K562 (cell line): Measurements from ENCODE around the gene LRRC47. TPM values are rescaled to one million over a fixed set of nuclear protein-coding genes. Genes with fewer than 3 reads are reported as not detected.

ENCODE experiments used
- ARID1B ChIP-seq: fragments of 450-650 bp; IDR thresholded peaks from 2 replicates; pipeline ENCODE4 v1.6.1; 2016; ENCODE audit warnings: antibody characterized with exemption, mild to moderate bottlenecking, inconsistent platforms
- CBX2 ChIP-seq: fragments of 200-600 bp; sonication (generic); IDR thresholded peaks from one replicate; pipeline ENCODE4 v1.6.1; 2012; ENCODE audit warnings: mild to moderate bottlenecking, low read length, inconsistent platforms; ENCODE audit not compliant: insufficient read depth, poor library complexity, severe bottlenecking
- CXXC5 ChIP-seq: fragments of 250-450 bp; sonication (Bioruptor Pico); IDR thresholded peaks from 2 replicates; pipeline ENCODE4 v1.8.0; 2022; ENCODE audit warnings: inconsistent platforms, mild to moderate bottlenecking, moderate library complexity
- EP300 ChIP-seq: IDR thresholded peaks from 2 replicates; pipeline ENCODE4 v1.6.1; 2012; ENCODE audit warnings: low read length, improper control_type of control experiment
- HDAC1 ChIP-seq, 2 experiments: fragments of 450-650 bp; IDR thresholded peaks; 2 replicates each; pipeline ENCODE4 v1.6.1; 2016 to 2017; ENCODE audit warnings: inconsistent platforms in 1 of 2, mild to moderate bottlenecking in 1 of 2, moderate library complexity in 1 of 2
- KDM1A ChIP-seq, 2 experiments: fragments of 450-650 bp; IDR thresholded peaks; 2 replicates each; pipeline ENCODE4 v1.6.1; 2016; ENCODE audit warnings: mild to moderate bottlenecking in 2 of 2
- KDM2B ChIP-seq: fragments of 250-450 bp; sonication (Bioruptor Pico); IDR thresholded peaks from 2 replicates; pipeline ENCODE4 v1.8.0; 2021; ENCODE audit warnings: mild to moderate bottlenecking, moderate library complexity
- KLF16 ChIP-seq: IDR thresholded peaks from 2 replicates; pipeline ENCODE4 v1.6.1; 2016; ENCODE audit warnings: antibody characterized with exemption
- MAFK ChIP-seq: IDR thresholded peaks from 2 replicates; pipeline ENCODE4 v1.6.1; 2011; ENCODE audit warnings: low read length, improper control_type of control experiment
- MTA3 ChIP-seq: fragments of 450-650 bp; formaldehyde crosslinking; IDR thresholded peaks from 2 replicates; pipeline ENCODE4 v1.6.1; 2017; ENCODE audit warnings: mild to moderate bottlenecking, borderline replicate concordance
- NBN ChIP-seq: fragments of 450-650 bp; IDR thresholded peaks from 2 replicates; pipeline ENCODE4 v1.6.1; 2016; ENCODE audit warnings: low read depth, mild to moderate bottlenecking
- NR0B1 ChIP-seq: fragments of 450-650 bp; IDR thresholded peaks from one replicate; pipeline ENCODE4 v1.6.1; 2018; ENCODE audit warnings: mild to moderate bottlenecking, moderate library complexity; ENCODE audit not compliant: partially characterized antibody
- NRF1 ChIP-seq, 2 experiments: fragments of 450-650 bp; IDR thresholded peaks in 1 of 2; conservative IDR thresholded peaks in 1 of 2; 2 replicates each; pipeline ENCODE4 v1.6.1; 2014; ENCODE audit warnings: mild to moderate bottlenecking in 2 of 2
- PKNOX1 ChIP-seq: fragments of 450-650 bp; IDR thresholded peaks from 2 replicates; pipeline ENCODE4 v1.6.1; 2016
- POLR2B ChIP-seq: fragments of 450-650 bp; IDR thresholded peaks from 2 replicates; pipeline ENCODE4 v1.6.1; 2018; ENCODE audit warnings: low read depth; ENCODE audit not compliant: partially characterized antibody
- SMARCA4 ChIP-seq: fragments of 450-650 bp; IDR thresholded peaks from 2 replicates; pipeline ENCODE4 v1.6.1; 2016
- SRF ChIP-seq, 2 experiments: fragments of 250-450, 450-650 bp in 1 of 2; sonication (Bioruptor Pico) in 1 of 2; sonication (generic) in 1 of 2; formaldehyde crosslinking; IDR thresholded peaks; 2 replicates each; pipeline versions ENCODE4 v1.5.0 to v1.5.1; 2020 to 2022; ENCODE audit warnings: mild to moderate bottlenecking in 1 of 2, missing genetic modification reagents in 1 of 2
- STAT5B ChIP-seq: fragments of 250-450 bp; sonication (Bioruptor Pico); IDR thresholded peaks from 2 replicates; pipeline ENCODE4 v1.8.0; 2021; ENCODE audit warnings: mild to moderate bottlenecking, inconsistent platforms
- THAP12 ChIP-seq: fragments of 250-450 bp; sonication (Bioruptor Pico); IDR thresholded peaks from 2 replicates; pipeline ENCODE4 v1.9.0; 2021; ENCODE audit warnings: mild to moderate bottlenecking, inconsistent platforms
- ZBTB12 ChIP-seq: fragments of 250-450 bp; sonication (Bioruptor Pico); IDR thresholded peaks from 2 replicates; pipeline ENCODE4 v1.4.0; 2020
- ZNF696 ChIP-seq: fragments of 250-450 bp; sonication (Bioruptor Pico); conservative IDR thresholded peaks from 2 replicates; pipeline ENCODE4 v1.4.0; 2020; ENCODE audit warnings: mild to moderate bottlenecking, moderate library complexity
- polyA plus RNA-seq, 8 experiments: library from polyadenylated mRNA; depleted of rRNA in 4 of 8; stranded (reverse) in 5 of 8; unstranded in 3 of 8; fragments of >200 nt; fragmentation: Nextera tagmentation in 2 of 8; fragmentation: Illumina TruSeq in 1 of 8; extraction: Ambion mirVana in 2 of 8; extraction: Trizol in 1 of 8; gene quantifications; 2 replicates each; pipeline versions ENCODE4 v1.2.1 to v1.2.3, GENCODE V29; 2011 to 2014; ENCODE audit warnings: inconsistent platforms in 1 of 8, missing spikeins in 1 of 8
- total RNA-seq, 7 experiments: library from RNA; depleted of rRNA in 6 of 7; stranded (reverse); fragments of >200 nt in 6 of 7; fragmentation: Illumina TruSeq in 2 of 7; extraction: Trizol in 2 of 7; gene quantifications; 2 replicates each; pipeline versions ENCODE4 v1.2.1 to v1.2.3, GENCODE V29; 2011 to 2021; ENCODE audit warnings: low replicate concordance in 1 of 7

Gene LRRC47
- total and polyA plus RNA-seq, 9 of the 15 experiments (the other 6 are each of a cell fraction or from before 2014, with no cell fraction given) = 4.6 to 68.0 (median 35.9) TPM

GRCh38 chr1:3807769-3808168 lies 11.5 kb upstream of the LRRC47 start (continued):
- TF ChIP-seq THAP12 (CRISPR knock-in tag) = no peak
- no peak for TF ChIP-seq CXXC5 (CRISPR knock-in tag)
- TF ChIP-seq ARID1B = peak; percentile 75
- TF ChIP-seq MTA3 = peak; percentile 59; the same call in 1 of the 2 replicates
- peak; percentile 52; the same call in 1 of the 2 replicates for TF ChIP-seq EP300
- peak in 1 of 2 experiments; percentile 45; a peak in 2 of 4 replicates for TF ChIP-seq HDAC1 (IDR thresholded peaks at IDR 0.05)
- no peak for TF ChIP-seq CBX2
- no peak for TF ChIP-seq NRF1 (conservative IDR thresholded peaks at IDR 0.05 in 1 of 2, IDR thresholded peaks at IDR 0.05 in 1 of 2)
- no peak for TF ChIP-seq STAT5B (CRISPR knock-in tag)
- TF ChIP-seq ZNF696 (CRISPR knock-in tag) = no peak
- TF ChIP-seq NBN = no peak
- TF ChIP-seq NR0B1 = no peak
- TF ChIP-seq POLR2B = no peak
- TF ChIP-seq ZBTB12 = no peak
- no peak for TF ChIP-seq SRF (CRISPR knock-in tag; IDR thresholded peaks at IDR 0.05)
- TF ChIP-seq SMARCA4 = 0 out of 2 replicates have a peak, but pooled peaks have one; percentile 46
- TF ChIP-seq KDM1A (IDR thresholded peaks at IDR 0.05) = peak; percentile 79 to 84
- TF ChIP-seq PKNOX1 = peak; percentile 39; the same call in 1 of the 2 replicates
- peak; percentile 29; the same call in 1 of the 2 replicates for TF ChIP-seq KLF16
- no peak for TF ChIP-seq KDM2B (CRISPR knock-in tag)
- TF ChIP-seq MAFK = no peak
